Gastroesophageal sphincter (tissue), 3 donors: ENCODE data around the gene OR6N2.

Experiments
- POLR2A ChIP-seq, 2 donors: fragments of 450-650 bp; IDR thresholded peaks; one replicate each; pipeline ENCODE4 v1.6.1; 2017; ENCODE audit warnings: antibody characterized with exemption in 2 of 2, mild to moderate bottlenecking in 2 of 2, moderate library complexity in 1 of 2
- POLR2AphosphoS5 ChIP-seq: sonication (generic); formaldehyde crosslinking; IDR thresholded peaks from one replicate; pipeline ENCODE4 v1.6.1; 2017; ENCODE audit warnings: antibody characterized with exemption
- TF ChIP-seq, protein P1 (sequence below), 4 experiments: fragments of 200-600 bp in 2 of 4; fragments of 450-650 bp in 2 of 4; sonication (generic) in 1 of 4; IDR thresholded peaks; one replicate each; pipeline ENCODE4 v1.5.1; 2017 to 2019; ENCODE audit warnings: antibody characterized with exemption in 4 of 4, mild to moderate bottlenecking in 2 of 4, moderate library complexity in 2 of 4

DNA sequence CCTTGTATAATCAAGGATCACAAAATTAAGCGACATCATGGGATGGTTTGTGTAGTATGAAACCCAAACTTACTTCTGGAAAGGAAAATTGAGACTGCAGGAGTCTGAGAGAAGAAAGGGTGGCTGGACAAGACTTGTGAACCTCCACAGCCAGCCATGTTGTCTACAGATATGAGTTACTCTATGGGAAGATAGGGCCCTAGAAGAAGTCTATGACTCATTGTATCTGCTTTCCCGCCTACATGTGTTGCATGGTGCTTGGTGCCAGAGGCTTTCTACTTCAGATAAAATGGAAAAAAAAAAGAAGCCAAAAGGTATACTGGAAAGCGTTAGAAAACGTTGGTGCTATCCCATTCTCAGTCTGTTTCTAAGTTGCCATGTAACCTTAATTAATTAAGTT lies 18.7 kb upstream of the OR6N2 start:
- TF ChIP-seq POLR2AphosphoS5 = no peak
- TF ChIP-seq, protein P1, sequence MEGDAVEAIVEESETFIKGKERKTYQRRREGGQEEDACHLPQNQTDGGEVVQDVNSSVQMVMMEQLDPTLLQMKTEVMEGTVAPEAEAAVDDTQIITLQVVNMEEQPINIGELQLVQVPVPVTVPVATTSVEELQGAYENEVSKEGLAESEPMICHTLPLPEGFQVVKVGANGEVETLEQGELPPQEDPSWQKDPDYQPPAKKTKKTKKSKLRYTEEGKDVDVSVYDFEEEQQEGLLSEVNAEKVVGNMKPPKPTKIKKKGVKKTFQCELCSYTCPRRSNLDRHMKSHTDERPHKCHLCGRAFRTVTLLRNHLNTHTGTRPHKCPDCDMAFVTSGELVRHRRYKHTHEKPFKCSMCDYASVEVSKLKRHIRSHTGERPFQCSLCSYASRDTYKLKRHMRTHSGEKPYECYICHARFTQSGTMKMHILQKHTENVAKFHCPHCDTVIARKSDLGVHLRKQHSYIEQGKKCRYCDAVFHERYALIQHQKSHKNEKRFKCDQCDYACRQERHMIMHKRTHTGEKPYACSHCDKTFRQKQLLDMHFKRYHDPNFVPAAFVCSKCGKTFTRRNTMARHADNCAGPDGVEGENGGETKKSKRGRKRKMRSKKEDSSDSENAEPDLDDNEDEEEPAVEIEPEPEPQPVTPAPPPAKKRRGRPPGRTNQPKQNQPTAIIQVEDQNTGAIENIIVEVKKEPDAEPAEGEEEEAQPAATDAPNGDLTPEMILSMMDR (IDR thresholded peaks at IDR 0.05) = no peak
- TF ChIP-seq POLR2A (IDR thresholded peaks at IDR 0.05) = no peak
